HEK293 (cell line): ENCODE results near the gene RBM7.

ENCODE experiments used
- ZNF701 ChIP-seq: fragments of 450-650 bp; formaldehyde crosslinking; IDR thresholded peaks from 2 replicates; pipeline ENCODE4 v1.5.1; 2016; ENCODE audit warnings: missing biosample characterization, missing genetic modification characterization

Gene RBM7

GRCh38 chr11:114452399-114452798 lies 51.9 kb downstream of the RBM7 start (continued):
- TF ChIP-seq ZNF701 = no peak
